Measurements from ENCODE around the gene KPNA6. TPM values are rescaled to one million over a fixed set of nuclear protein-coding genes. Genes with fewer than 3 reads are reported as not detected.

Gene KPNA6
- total and polyA plus RNA-seq, 2 of the 4 experiments (the other 2 are of a cell fraction) = 27.0 to 50.7 TPM

GRCh38 chr1:32163405-32163804 is 55.5 kb downstream of the KPNA6 start:
- H3K4me1 ChIP-seq (ENCODE audit: control insufficient read depth, insufficient read depth, low read length) = no peaks in the 10 kb centered on the region
- H3K23ac ChIP-seq (ENCODE audit: low read depth, low read length) = no peak overlapping the region
- H3K9me3 ChIP-seq (ENCODE audit: control insufficient read depth, insufficient read depth, low read length) = no peaks in the 10 kb centered on the region
- H3K14ac ChIP-seq (replicated peaks; ENCODE audit: low read depth, low read length) = no peak overlapping the region
- no peak overlapping the region for H4K5ac ChIP-seq (ENCODE audit: low read depth, low read length)
- no peak overlapping the region for H3K18ac ChIP-seq (ENCODE audit: low read depth, low read length)
- no peak overlapping the region for H2BK5ac ChIP-seq (ENCODE audit: low read depth, low read length, poor library complexity, severe bottlenecking)
- H4K91ac ChIP-seq (ENCODE audit: insufficient read depth, low read depth, low read length) = no peak overlapping the region
- no peaks in the 10 kb centered on the region for H3K27me3 ChIP-seq (ENCODE audit: control insufficient read depth, insufficient read depth, low read length)
- peaks cover 8 to 12% of the 10 kb centered on the region in 2 experiments; a peak in 3 of 4 replicates for H3K79me1 ChIP-seq (ENCODE audit: low read depth in 1 of 2, low read length in 2 of 2)
- intact Hi-C loops (cut with micrococcal nuclease) = no loop called here
- POLR2A ChIA-PET (ENCODE audit: unreplicated experiment) = no interaction called here
- TF ChIP-seq MAZ (IDR thresholded peaks at IDR 0.05; ENCODE audit: borderline replicate concordance, low read depth, low read length) = no peak
- TF ChIP-seq CTCF (conservative IDR thresholded peaks at IDR 0.05; ENCODE audit: low read depth, low read length) = no peak
- no peak for TF ChIP-seq NFE2L2 (IDR thresholded peaks at IDR 0.05; ENCODE audit: low read depth, low read length)
- TF ChIP-seq RFX5 (IDR thresholded peaks at IDR 0.05; ENCODE audit: low read depth, low read length) = no peak
- TF ChIP-seq ELK1 (IDR thresholded peaks at IDR 0.05; ENCODE audit: borderline replicate concordance, low read depth, low read length) = no peak
- TF ChIP-seq RAD21 (IDR thresholded peaks at IDR 0.05; ENCODE audit: low read length) = no peak
- no peak for TF ChIP-seq USF2 (IDR thresholded peaks at IDR 0.05; ENCODE audit: low read depth, low read length)
- no peak for TF ChIP-seq MXI1 (IDR thresholded peaks at IDR 0.05; ENCODE audit: borderline replicate concordance, low read depth, low read length)
- no peak for TF ChIP-seq CHD1 (IDR thresholded peaks at IDR 0.05; ENCODE audit: low read depth, low read length)
- no peak for TF ChIP-seq RCOR1 (IDR thresholded peaks at IDR 0.05; ENCODE audit: insufficient replicate concordance, low read length)
- H3K4me2 ChIP-seq (ENCODE audit: low read depth, low read length) = no peak overlapping the region
- no peak overlapping the region for H2AFZ ChIP-seq (replicated peaks; ENCODE audit: low read length, poor library complexity)
- H2AK5ac ChIP-seq (ENCODE audit: low read depth, low read length) = no peak overlapping the region
- ATAC-seq (ENCODE audit: low read depth) (no peak), DNase-seq (no peak)
- no peak overlapping the region for H3K4ac ChIP-seq (ENCODE audit: low read depth, low read length)
- peaks cover 56% of the 10 kb centered on the region for H3K36me3 ChIP-seq (ENCODE audit: control insufficient read depth, insufficient read depth, low read length)
- H4K8ac ChIP-seq (ENCODE audit: low read depth in 2 of 2, low read length in 2 of 2) = no peak overlapping the region
- H2AK9ac ChIP-seq (replicated peaks; ENCODE audit: low read depth, low read length, poor library complexity) = no peak overlapping the region
- WGBS, 2 experiments (ENCODE audit: extremely low coverage in 2 of 2, insufficient read length in 1 of 2) = no CpG with 5 or more reads among the region's 2 CpGs
- BruUV-seq (replicated peaks) = no TSS peak
- no peak overlapping the region for H2BK15ac ChIP-seq (ENCODE audit: low read depth, low read length)
- H3K27ac ChIP-seq (ENCODE audit: insufficient read depth, low read length) = no peak overlapping the region
- no peak overlapping the region for H3K4me3 ChIP-seq (ENCODE audit: insufficient read depth, low read depth, low read length)
- no peaks in the 10 kb centered on the region for H4K20me1 ChIP-seq (ENCODE audit: insufficient read depth, low read length)
- dilution Hi-C loops (cut with HindIII; ENCODE audit: low sequenced_read_pairs, unreplicated experiment) = no loop called here
- CTCF ChIA-PET = no interaction called here
- H2BK120ac ChIP-seq (ENCODE audit: low read depth, low read length) = no peak overlapping the region
- no peak overlapping the region for H3K9ac ChIP-seq (ENCODE audit: low read depth, low read length)
- no peak overlapping the region for H2BK20ac ChIP-seq (ENCODE audit: low read depth, low read length)
- H3K56ac ChIP-seq (ENCODE audit: extremely low read depth, insufficient read depth, low read length) = no peak overlapping the region
- no peaks in the 10 kb centered on the region; the same call in 1 of the 2 replicates for H3K9me1 ChIP-seq (ENCODE audit: insufficient read depth, low read length)
- in situ Hi-C loops (cut with MboI; ENCODE audit: low sequenced_read_pairs) = no loop called here

Data from IMR-90 (cell line).